ENCODE results near the gene ITGB1BP2.
"Not testable (repeated sequence)": the region's sequence is repeated elsewhere in the genome, so short reads cannot be mapped to it uniquely, and the experiment has no call there.

DNA sequence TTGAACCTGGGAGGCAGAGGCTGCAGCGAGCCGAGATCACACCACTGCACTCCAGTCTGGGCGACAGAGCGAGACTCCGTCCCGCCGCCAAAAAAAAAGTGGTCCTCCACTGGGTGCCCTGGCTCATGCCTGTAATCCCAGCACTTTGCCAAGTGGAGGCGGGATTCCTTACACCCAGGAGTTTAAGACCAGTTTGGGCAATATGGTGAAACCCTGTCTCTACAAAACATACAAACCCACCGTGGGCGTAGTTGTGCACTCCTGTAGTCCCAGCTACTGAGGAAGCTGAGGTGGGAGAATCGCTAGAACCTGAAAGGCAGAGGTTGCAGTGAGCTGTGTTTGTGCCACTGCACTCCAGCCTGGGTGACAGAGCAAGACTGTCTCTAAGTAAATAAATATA is 20.2 kb upstream of the ITGB1BP2 start:
- TF ChIP-seq POLR2A (IDR thresholded peaks at IDR 0.05): not testable (repeated sequence)
- TF ChIP-seq, protein P1, sequence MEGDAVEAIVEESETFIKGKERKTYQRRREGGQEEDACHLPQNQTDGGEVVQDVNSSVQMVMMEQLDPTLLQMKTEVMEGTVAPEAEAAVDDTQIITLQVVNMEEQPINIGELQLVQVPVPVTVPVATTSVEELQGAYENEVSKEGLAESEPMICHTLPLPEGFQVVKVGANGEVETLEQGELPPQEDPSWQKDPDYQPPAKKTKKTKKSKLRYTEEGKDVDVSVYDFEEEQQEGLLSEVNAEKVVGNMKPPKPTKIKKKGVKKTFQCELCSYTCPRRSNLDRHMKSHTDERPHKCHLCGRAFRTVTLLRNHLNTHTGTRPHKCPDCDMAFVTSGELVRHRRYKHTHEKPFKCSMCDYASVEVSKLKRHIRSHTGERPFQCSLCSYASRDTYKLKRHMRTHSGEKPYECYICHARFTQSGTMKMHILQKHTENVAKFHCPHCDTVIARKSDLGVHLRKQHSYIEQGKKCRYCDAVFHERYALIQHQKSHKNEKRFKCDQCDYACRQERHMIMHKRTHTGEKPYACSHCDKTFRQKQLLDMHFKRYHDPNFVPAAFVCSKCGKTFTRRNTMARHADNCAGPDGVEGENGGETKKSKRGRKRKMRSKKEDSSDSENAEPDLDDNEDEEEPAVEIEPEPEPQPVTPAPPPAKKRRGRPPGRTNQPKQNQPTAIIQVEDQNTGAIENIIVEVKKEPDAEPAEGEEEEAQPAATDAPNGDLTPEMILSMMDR (IDR thresholded peaks at IDR 0.05): not testable (repeated sequence)
